Lung (tissue), 13 donors: Measurements from ENCODE around the gene TUBA3C. TPM values are rescaled to one million over a fixed set of nuclear protein-coding genes. Genes with fewer than 3 reads are reported as not detected.

Experiments used
- ATAC-seq: fragments of 200-7000 bp; cut with Tn5 transposase; one replicate; pipeline ENCODE4 v1.9.1; 2020; ENCODE audit warnings: moderate number of reproducible peaks; ENCODE audit not compliant: insufficient read depth, low FRiP score
- DNase-seq, 3 donors: peaks; one replicate each; pipeline ENCODE4 v3.0.0-alpha.2; 2013 to 2017
- H3K27ac ChIP-seq, 2 donors: one replicate each; pipeline ENCODE4 v1.5.1; 2013; ENCODE audit warnings: mild to moderate bottlenecking in 2 of 2, moderate library complexity in 2 of 2, control low read depth in 1 of 2, inconsistent platforms in 1 of 2, low read depth in 1 of 2, low read length in 1 of 2
- H3K27me3 ChIP-seq, 3 donors: one replicate each; pipeline ENCODE4 v1.5.1; 2013; ENCODE audit warnings: low read length in 2 of 3; ENCODE audit not compliant: control insufficient read depth in 3 of 3, insufficient read depth in 3 of 3
- H3K36me3 ChIP-seq, 4 donors: one replicate each; pipeline ENCODE4 v1.5.1; 2013; ENCODE audit warnings: low read length in 4 of 4, mild to moderate bottlenecking in 1 of 4, moderate library complexity in 1 of 4; ENCODE audit not compliant: control insufficient read depth in 4 of 4, insufficient read depth in 4 of 4
- H3K4me1 ChIP-seq, 5 donors: one replicate each; pipeline ENCODE4 v1.5.1; 2013; ENCODE audit warnings: low read length in 5 of 5, mild to moderate bottlenecking in 2 of 5, moderate library complexity in 1 of 5; ENCODE audit not compliant: control insufficient read depth in 5 of 5, insufficient read depth in 5 of 5
- H3K4me3 ChIP-seq: one replicate; pipeline ENCODE4 v1.5.1; 2013; ENCODE audit warnings: mild to moderate bottlenecking, control low read depth, moderate library complexity
- H3K9ac ChIP-seq, 2 donors: one replicate each; pipeline ENCODE4 v1.5.1; 2013; ENCODE audit warnings: low read length in 2 of 2, control low read depth in 1 of 2; ENCODE audit not compliant: insufficient read depth in 1 of 2
- H3K9me3 ChIP-seq, 4 donors: one replicate each; pipeline ENCODE4 v1.5.1; 2013; ENCODE audit warnings: low read length in 3 of 4, mild to moderate bottlenecking in 1 of 4, moderate library complexity in 1 of 4; ENCODE audit not compliant: control insufficient read depth in 4 of 4, insufficient read depth in 3 of 4
- CTCF ChIP-seq: IDR thresholded peaks from 2 replicates; pipeline ENCODE4 v1.5.1; 2012; ENCODE audit warnings: mild to moderate bottlenecking; ENCODE audit errors: control extremely low read depth, extremely low read depth
- WGBS, 2 donors: extraction: QIAGEN DNeasy Blood & Tissue Kit; methylation state at CpG; one replicate each; pipeline ENCODE4 v1.1.7; 2013; 5-methylcytosine and 5-hydroxymethylcytosine counted together
- polyA plus RNA-seq, 2 donors: library from polyadenylated mRNA; stranded (reverse); fragments of 200-250 nt; gene quantifications; one replicate each; pipeline ENCODE4 v1.2.1, GENCODE V29; 2013
- small RNA-seq: library from RNA; depleted of rRNA; stranded (forward); fragments of <200 nt; gene quantifications from one replicate; pipeline ENCODE3, GENCODE V24; 2014; ENCODE audit warnings: low replicate concordance
- total RNA-seq, 2 donors: library from RNA; depleted of rRNA in 1 of 2; stranded (reverse); fragments of >200 nt in 1 of 2; gene quantifications; one replicate each; pipeline ENCODE4 v1.2.1, GENCODE V29; 2014 to 2021
- donor health status: control.
- donor health status: control.
- donor health status: Bipolar disorder and iron deficiency.
- donor health status: healthy.
- donor health status: DM: yes; HTN: yes; CAD: no.

Gene TUBA3C
- total and polyA plus RNA-seq, 4 donors, result not detected

- peaks cover 0 to 20% (median 5%) of the 10 kb centered on the region in 4 donors for H3K9me3 ChIP-seq
- DNase-seq (no peak), ATAC-seq (peak; percentile 29)
- WGBS, 2 donors, result 62 to 83% methylated on average over 8 of the region's 8 CpGs
- peak overlapping the region in 1 of 2 donors; percentile 37 for H3K27ac ChIP-seq
- peaks cover 0 to 20% (median 0%) of the 10 kb centered on the region in 5 donors for H3K4me1 ChIP-seq
- H3K36me3 ChIP-seq, result no peaks in the 10 kb centered on the region
- H3K9ac ChIP-seq, result no peak overlapping the region
- TF ChIP-seq CTCF, result no peak
- no peaks in the 10 kb centered on the region for H3K27me3 ChIP-seq
- no peak overlapping the region for H3K4me3 ChIP-seq
Observed at GRCh38 chr13:19150712-19151228, 30.9 kb downstream of the TUBA3C start.

- Histone ChIP-seq H3K9me3 (peaks cover 0 to 20% (median 5%) of the 10 kb centered on the region in 4 donors), H3K4me1 (peaks cover 0 to 20% (median 0%) of the 10 kb centered on the region in 5 donors), H3K27ac (no peak overlapping the region), H3K9ac (no peak overlapping the region), H3K27me3 (no peaks in the 10 kb centered on the region), H3K36me3 (no peaks in the 10 kb centered on the region), H3K4me3 (no peak overlapping the region)
- no peak for ATAC-seq
- 78 to 86% methylated on average over 10 of the region's 10 CpGs for WGBS, 2 donors
- no peak for DNase-seq
- TF ChIP-seq CTCF, result no peak
Observed at GRCh38 chr13:19150226-19150625, 31.4 kb downstream of the TUBA3C start.

- no peak overlapping the region for H3K27ac ChIP-seq
- peaks cover 0 to 17% (median 0%) of the 10 kb centered on the region in 5 donors for H3K4me1 ChIP-seq
- no peak for DNase-seq
- no peak for TF ChIP-seq CTCF
- H3K36me3 ChIP-seq, result no peaks in the 10 kb centered on the region
- H3K27me3 ChIP-seq, result no peaks in the 10 kb centered on the region
- peaks cover 0 to 16% (median 2%) of the 10 kb centered on the region in 4 donors for H3K9me3 ChIP-seq
- H3K9ac ChIP-seq, result no peak overlapping the region
- no peak for ATAC-seq
- no peak overlapping the region for H3K4me3 ChIP-seq
Observed at GRCh38 chr13:19148561-19148960, 33.1 kb downstream of the TUBA3C start.

Small RNA genes lying within 50 kb of the gene (small RNA-seq; reads per million reads assigned to genes)
- not detected for gene AL139327.4
